Smooth muscle cell of the brain vasculature (primary cell): ENCODE measurements around the gene GOSR2.
"Not testable (repeated sequence)": the region's sequence is repeated elsewhere in the genome, so short reads cannot be mapped to it uniquely, and the experiment has no call there.

ENCODE experiments used
- DNase-seq: peaks from one replicate; pipeline ENCODE4 v3.0.0-alpha.2; 2012; ENCODE audit warnings: low read depth, low spot score

GOSR2 gene

GRCh38 chr17:46964315-46965265 lies 41.6 kb downstream of the GOSR2 start:
- no peak for DNase-seq

GRCh38 chr17:46968224-46968834 lies 45.4 kb downstream of the GOSR2 start:
- no peak for DNase-seq

GRCh38 chr17:46968896-46969295 lies 45.9 kb downstream of the GOSR2 start:
- no peak for DNase-seq

- no peak for DNase-seq
These were observed 48.8 kb downstream of the GOSR2 start for GRCh38 chr17:46971647-46972300.

- no peak for DNase-seq
These were observed 49.4 kb downstream of the GOSR2 start for GRCh38 chr17:46972346-46972745.

GRCh38 chr17:46974086-46974485 lies 51.1 kb downstream of the GOSR2 start:
- no peak for DNase-seq

GRCh38 chr17:46975287-46975686 lies 52.3 kb downstream of the GOSR2 start:
- DNase-seq, result no peak

GRCh38 chr17:46976626-46977270 lies 53.8 kb downstream of the GOSR2 start:
- DNase-seq, result no peak

GRCh38 chr17:46977348-46977747 lies 54.4 kb downstream of the GOSR2 start:
- no peak for DNase-seq

- DNase-seq, result no peak
These were observed 55.0 kb downstream of the GOSR2 start for GRCh38 chr17:46977750-46978488.

- DNase-seq, result no peak
These were observed 55.7 kb downstream of the GOSR2 start for GRCh38 chr17:46978489-46979146.

GRCh38 chr17:46979147-46979863 lies 56.3 kb downstream of the GOSR2 start, which contains the start of gene RPRML:
TSS of gene RPRML (minus strand) at chr17:46979253. CDS start at chr17:46979007, 246 bp downstream.
- no peak for DNase-seq

- DNase-seq, result no peak
These were observed 59.6 kb downstream of the GOSR2 start for GRCh38 chr17:46982577-46982976.

- no peak for DNase-seq
These were observed 60.8 kb downstream of the GOSR2 start for GRCh38 chr17:46983782-46984181.

GRCh38 chr17:46984341-46984740 lies 61.4 kb downstream of the GOSR2 start:
- DNase-seq, result no peak

GRCh38 chr17:46984892-46985291 lies 61.9 kb downstream of the GOSR2 start:
- DNase-seq, result no peak

- DNase-seq, result no peak
These were observed 63.4 kb downstream of the GOSR2 start for GRCh38 chr17:46986366-46986765.

- not testable (repeated sequence) for DNase-seq
These were observed 65.0 kb downstream of the GOSR2 start for GRCh38 chr17:46987927-46988326.

- no peak for DNase-seq
These were observed 66.9 kb downstream of the GOSR2 start for GRCh38 chr17:46989637-46990431.
